Measurements from ENCODE around the gene C11orf42. TPM values are rescaled to one million over a fixed set of nuclear protein-coding genes. Genes with fewer than 3 reads are reported as not detected.

The C11orf42 gene
- total RNA-seq, 4 donors from 2014 or later: not detected

DNA sequence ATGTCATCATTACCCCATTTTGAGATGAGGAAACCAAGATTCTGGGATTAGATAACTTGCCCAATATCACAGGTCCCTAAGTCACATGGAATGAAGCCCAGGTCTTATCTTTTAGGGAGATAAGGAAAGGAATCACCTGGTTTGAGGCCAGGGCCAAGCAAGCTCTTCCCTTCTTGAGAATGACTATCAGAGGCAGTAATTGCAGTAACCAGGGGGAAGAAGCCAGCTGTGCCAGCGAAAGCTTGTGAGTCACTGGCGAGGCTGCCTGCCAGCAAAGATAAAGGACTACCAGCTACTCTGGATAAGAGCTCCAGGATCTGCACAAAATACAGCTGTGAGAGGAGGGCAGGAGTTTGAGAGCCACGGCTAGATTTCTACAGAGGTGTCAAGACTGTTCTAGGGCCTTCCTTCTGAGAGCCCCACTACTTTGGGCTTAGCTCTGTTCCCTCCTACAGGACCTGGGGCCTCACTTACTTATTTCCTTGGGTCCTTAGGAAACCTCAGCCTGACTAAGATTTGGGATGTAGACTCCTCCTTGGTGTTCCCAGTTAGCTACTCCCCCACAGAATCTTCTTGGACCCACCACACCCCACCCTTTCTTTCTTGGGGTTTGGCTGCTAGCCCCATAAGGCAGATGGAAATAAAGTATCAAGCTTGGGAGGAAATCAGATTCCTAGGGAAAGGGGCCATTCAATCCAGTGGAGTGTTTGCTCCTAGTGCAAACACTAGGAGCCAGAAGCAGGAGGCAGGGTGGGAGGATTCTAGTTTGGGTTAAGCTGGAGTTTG is 44.6 kb downstream of the C11orf42 start:
- Histone ChIP-seq H3K27me3 (no peaks in the 10 kb centered on the region), H3K27ac (no peak overlapping the region), H3K9me3 (no peaks in the 10 kb centered on the region), H3K4me3 (replicated peaks in 1 of 3) (no peak overlapping the region), H3K36me3 (no peaks in the 10 kb centered on the region), H3K4me1 (no peaks in the 10 kb centered on the region)
- TF ChIP-seq POLR2A (IDR thresholded peaks at IDR 0.05): no peak
- TF ChIP-seq, protein P1, sequence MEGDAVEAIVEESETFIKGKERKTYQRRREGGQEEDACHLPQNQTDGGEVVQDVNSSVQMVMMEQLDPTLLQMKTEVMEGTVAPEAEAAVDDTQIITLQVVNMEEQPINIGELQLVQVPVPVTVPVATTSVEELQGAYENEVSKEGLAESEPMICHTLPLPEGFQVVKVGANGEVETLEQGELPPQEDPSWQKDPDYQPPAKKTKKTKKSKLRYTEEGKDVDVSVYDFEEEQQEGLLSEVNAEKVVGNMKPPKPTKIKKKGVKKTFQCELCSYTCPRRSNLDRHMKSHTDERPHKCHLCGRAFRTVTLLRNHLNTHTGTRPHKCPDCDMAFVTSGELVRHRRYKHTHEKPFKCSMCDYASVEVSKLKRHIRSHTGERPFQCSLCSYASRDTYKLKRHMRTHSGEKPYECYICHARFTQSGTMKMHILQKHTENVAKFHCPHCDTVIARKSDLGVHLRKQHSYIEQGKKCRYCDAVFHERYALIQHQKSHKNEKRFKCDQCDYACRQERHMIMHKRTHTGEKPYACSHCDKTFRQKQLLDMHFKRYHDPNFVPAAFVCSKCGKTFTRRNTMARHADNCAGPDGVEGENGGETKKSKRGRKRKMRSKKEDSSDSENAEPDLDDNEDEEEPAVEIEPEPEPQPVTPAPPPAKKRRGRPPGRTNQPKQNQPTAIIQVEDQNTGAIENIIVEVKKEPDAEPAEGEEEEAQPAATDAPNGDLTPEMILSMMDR (IDR thresholded peaks at IDR 0.05): no peak
- WGBS, 2 donors: 65 to 89% methylated on average over 3 of the region's 3 CpGs
- no peak for DNase-seq
- intact Hi-C loops (cut with DNase I): loop anchor here (5.0 to 10.0 kb wide), 2 partner anchors 65 to 102 kb away; no protein-coding TSS in a partner anchor

GRCh38 chr11:6251120-6251733 is 45.9 kb downstream of the C11orf42 start:
- intact Hi-C loops (cut with DNase I): loop anchor here (5.0 to 10.0 kb wide), 2 partner anchors 64 to 101 kb away; no protein-coding TSS in a partner anchor
- DNase-seq: peak; percentile 75 to 78
- Histone ChIP-seq H3K4me3 (replicated peaks in 1 of 3) (no peak overlapping the region), H3K4me1 (no peaks in the 10 kb centered on the region), H3K36me3 (no peaks in the 10 kb centered on the region), H3K27ac (no peak overlapping the region), H3K9me3 (no peaks in the 10 kb centered on the region), H3K27me3 (no peaks in the 10 kb centered on the region)
- TF ChIP-seq, protein P1 (IDR thresholded peaks at IDR 0.05): peak; percentile 61 to 99 (median 92)
- TF ChIP-seq POLR2A (IDR thresholded peaks at IDR 0.05): no peak
- 49 to 50% methylated on average over 6 of the region's 6 CpGs for WGBS, 2 donors

- TF ChIP-seq, protein P1 (IDR thresholded peaks at IDR 0.05): no peak
- TF ChIP-seq POLR2A (IDR thresholded peaks at IDR 0.05): no peak
- H3K4me3 ChIP-seq (replicated peaks in 1 of 3): no peak overlapping the region
- H3K36me3 ChIP-seq: no peaks in the 10 kb centered on the region
- H3K4me1 ChIP-seq: no peaks in the 10 kb centered on the region
- H3K9me3 ChIP-seq: no peaks in the 10 kb centered on the region
- H3K27me3 ChIP-seq: no peaks in the 10 kb centered on the region
- intact Hi-C loops (cut with DNase I): loop anchor here (5.0 to 10.0 kb wide), 2 partner anchors 63 to 100 kb away; no protein-coding TSS in a partner anchor
- no peak overlapping the region for H3K27ac ChIP-seq
- WGBS, 2 donors: 78 to 83% methylated on average over 6 of the region's 6 CpGs
- DNase-seq: no peak
Observed at GRCh38 chr11:6251990-6252473, 46.7 kb downstream of the C11orf42 start.

DNA sequence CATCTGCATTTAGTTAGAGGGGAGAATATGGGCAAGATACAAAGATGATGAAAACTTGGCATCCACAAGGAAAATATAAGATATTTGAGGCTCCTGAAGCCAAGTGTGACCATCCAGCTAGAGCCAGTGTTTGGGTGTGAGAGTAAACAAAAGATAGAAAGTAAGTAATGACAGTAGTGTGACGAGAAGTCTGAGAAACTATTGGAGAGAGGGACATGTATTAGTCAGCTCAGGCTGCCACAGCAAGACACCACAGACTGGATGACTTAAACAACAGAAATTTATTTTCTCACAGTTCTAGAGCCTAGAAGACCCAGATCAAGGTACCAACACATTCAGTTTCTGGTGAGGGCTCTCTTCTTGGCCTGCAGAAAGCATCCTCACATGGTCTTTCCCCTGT is 47.8 kb downstream of the C11orf42 start:
- intact Hi-C loops (cut with DNase I): loop anchor here (5.0 to 10.0 kb wide), 2 partner anchors 62 to 99 kb away; no protein-coding TSS in a partner anchor
- Histone ChIP-seq H3K27ac (no peak overlapping the region), H3K36me3 (no peaks in the 10 kb centered on the region), H3K4me3 (replicated peaks in 1 of 3) (no peak overlapping the region), H3K4me1 (no peaks in the 10 kb centered on the region), H3K27me3 (no peaks in the 10 kb centered on the region), H3K9me3 (no peaks in the 10 kb centered on the region)
- no peak for DNase-seq
- TF ChIP-seq, protein P1 (IDR thresholded peaks at IDR 0.05): no peak
- TF ChIP-seq POLR2A (IDR thresholded peaks at IDR 0.05): no peak
- WGBS, 2 donors: 98 to 100% methylated on average over 1 of the region's 1 CpG
